ENCODE measurements around the gene SLC4A4. TPM values are rescaled to one million over a fixed set of nuclear protein-coding genes. Genes with fewer than 3 reads are reported as not detected.

Gene SLC4A4
- polyA plus RNA-seq, 1 donor = 11.2 TPM

DNA sequence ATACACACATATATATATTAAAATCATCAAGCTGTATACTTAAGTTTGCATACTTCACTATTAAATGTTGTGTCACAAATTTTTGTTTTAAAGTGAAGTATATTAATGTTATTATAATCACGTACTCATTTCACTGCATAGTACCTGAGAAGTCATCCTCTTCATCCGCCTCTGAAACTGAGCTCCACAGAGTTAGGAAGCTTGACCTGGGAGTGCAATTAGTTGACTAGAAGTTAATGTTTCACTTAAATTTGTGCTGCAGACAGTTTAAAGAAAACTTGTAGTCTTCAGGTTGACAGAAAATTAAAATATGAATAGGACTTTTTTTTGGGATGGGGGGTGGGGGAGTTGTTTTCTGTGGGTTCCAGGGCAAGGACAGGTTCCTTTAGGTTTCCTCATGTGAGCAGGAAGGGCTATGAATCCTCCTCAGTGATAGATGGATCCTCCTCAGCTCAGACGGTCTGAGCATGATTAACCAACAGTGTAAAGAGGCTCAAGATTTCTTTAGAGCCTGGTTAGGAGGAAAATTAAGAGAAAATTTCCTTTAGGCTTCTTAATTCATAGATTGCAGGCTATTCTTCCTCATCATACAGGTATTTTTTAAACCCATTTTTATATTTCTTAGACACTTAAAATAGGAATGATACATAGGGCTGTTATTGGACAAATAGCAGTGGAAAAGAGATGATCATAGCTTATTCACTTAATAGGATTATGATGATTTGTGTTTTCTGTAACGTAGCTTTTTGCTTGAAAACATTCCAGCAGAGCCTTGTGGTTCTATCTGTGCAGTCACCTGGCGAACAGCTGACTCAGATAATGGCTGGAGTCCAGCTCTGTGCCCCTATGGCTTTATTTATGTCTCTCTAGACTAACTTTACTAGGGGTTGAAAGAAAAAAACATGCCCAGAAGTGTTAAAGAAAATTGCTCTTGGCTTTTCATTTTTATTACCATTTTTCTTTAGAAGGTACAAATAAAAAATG lies 102.7 kb downstream of the SLC4A4 start:
- Histone ChIP-seq H3K27ac (ENCODE audit: low read length) (peak overlapping the region; percentile 83), H3K4me1 (ENCODE audit: control insufficient read depth, insufficient read depth, low read length) (peaks cover 25% of the 10 kb centered on the region), H3K9me3 (ENCODE audit: control insufficient read depth, low read depth, low read length) (no peaks in the 10 kb centered on the region), H3K27me3 (ENCODE audit: control insufficient read depth, insufficient read depth, low read length) (no peaks in the 10 kb centered on the region), H3K36me3 (ENCODE audit: control insufficient read depth, insufficient read depth, low read length) (no peaks in the 10 kb centered on the region), H3K4me3 (ENCODE audit: low read length) (no peak overlapping the region)
- peak; percentile 50 to 76 for DNase-seq
- WGBS (ENCODE audit: insufficient coverage, low lambda C conversion rate) = no CpG with 5 or more reads among the region's 5 CpGs

- 90% methylated on average over 2 of the region's 3 CpGs for WGBS (ENCODE audit: insufficient coverage, low lambda C conversion rate)
- DNase-seq = no peak
- H3K9me3 ChIP-seq (ENCODE audit: control insufficient read depth, low read depth, low read length) = no peaks in the 10 kb centered on the region
Observed at GRCh38 chr4:71442336-71442735, 103.5 kb downstream of the SLC4A4 start.

GRCh38 chr4:71444395-71444794 lies 105.6 kb downstream of the SLC4A4 start:
- Histone ChIP-seq H3K36me3 (ENCODE audit: control insufficient read depth, insufficient read depth, low read length) (no peaks in the 10 kb centered on the region), H3K9me3 (ENCODE audit: control insufficient read depth, low read depth, low read length) (no peaks in the 10 kb centered on the region), H3K4me3 (ENCODE audit: low read length) (no peak overlapping the region), H3K4me1 (ENCODE audit: control insufficient read depth, insufficient read depth, low read length) (peaks cover 29% of the 10 kb centered on the region), H3K27me3 (ENCODE audit: control insufficient read depth, insufficient read depth, low read length) (no peaks in the 10 kb centered on the region), H3K27ac (ENCODE audit: low read length) (no peak overlapping the region)
- DNase-seq = no peak
- WGBS (ENCODE audit: insufficient coverage, low lambda C conversion rate) = 80% methylated on average over 1 of the region's 2 CpGs

More at GRCh38 chr4:71442336-71442735, 103.5 kb downstream of the SLC4A4 start:
- H3K27me3 ChIP-seq (ENCODE audit: control insufficient read depth, insufficient read depth, low read length) = no peaks in the 10 kb centered on the region
- no peaks in the 10 kb centered on the region for H3K36me3 ChIP-seq (ENCODE audit: control insufficient read depth, insufficient read depth, low read length)
- H3K4me1 ChIP-seq (ENCODE audit: control insufficient read depth, insufficient read depth, low read length) = peaks cover 26% of the 10 kb centered on the region
- no peak overlapping the region for H3K4me3 ChIP-seq (ENCODE audit: low read length)
- peak overlapping the region; percentile 83 for H3K27ac ChIP-seq (ENCODE audit: low read length)

GRCh38 chr4:71445811-71446210 lies 107.0 kb downstream of the SLC4A4 start:
- DNase-seq = peak in 1 of 2 donors; percentile 44
- H3K27me3 ChIP-seq (ENCODE audit: control insufficient read depth, insufficient read depth, low read length) = no peaks in the 10 kb centered on the region
- no peaks in the 10 kb centered on the region for H3K36me3 ChIP-seq (ENCODE audit: control insufficient read depth, insufficient read depth, low read length)
- H3K4me3 ChIP-seq (ENCODE audit: low read length) = no peak overlapping the region
- no peak overlapping the region for H3K27ac ChIP-seq (ENCODE audit: low read length)
- no CpG with 5 or more reads among the region's 2 CpGs for WGBS (ENCODE audit: insufficient coverage, low lambda C conversion rate)
- no peaks in the 10 kb centered on the region for H3K9me3 ChIP-seq (ENCODE audit: control insufficient read depth, low read depth, low read length)
- H3K4me1 ChIP-seq (ENCODE audit: control insufficient read depth, insufficient read depth, low read length) = peaks cover 26% of the 10 kb centered on the region

- Histone ChIP-seq H3K27ac (ENCODE audit: low read length) (no peak overlapping the region), H3K36me3 (ENCODE audit: control insufficient read depth, insufficient read depth, low read length) (peaks cover 2% of the 10 kb centered on the region), H3K4me1 (ENCODE audit: control insufficient read depth, insufficient read depth, low read length) (peaks cover 23% of the 10 kb centered on the region), H3K4me3 (ENCODE audit: low read length) (no peak overlapping the region), H3K9me3 (ENCODE audit: control insufficient read depth, low read depth, low read length) (no peaks in the 10 kb centered on the region), H3K27me3 (ENCODE audit: control insufficient read depth, insufficient read depth, low read length) (no peaks in the 10 kb centered on the region)
- no peak for DNase-seq
- 80% methylated on average over 2 of the region's 3 CpGs for WGBS (ENCODE audit: insufficient coverage, low lambda C conversion rate)
Observed at GRCh38 chr4:71446479-71447081, 107.8 kb downstream of the SLC4A4 start.

GRCh38 chr4:71449040-71449439 lies 110.2 kb downstream of the SLC4A4 start:
- no peak overlapping the region for H3K27ac ChIP-seq (ENCODE audit: low read length)
- DNase-seq = no peak
- peaks cover 5% of the 10 kb centered on the region for H3K36me3 ChIP-seq (ENCODE audit: control insufficient read depth, insufficient read depth, low read length)
- WGBS (ENCODE audit: insufficient coverage, low lambda C conversion rate) = 67% methylated on average over 1 of the region's 2 CpGs
- no peaks in the 10 kb centered on the region for H3K9me3 ChIP-seq (ENCODE audit: control insufficient read depth, low read depth, low read length)
- H3K4me1 ChIP-seq (ENCODE audit: control insufficient read depth, insufficient read depth, low read length) = peaks cover 11% of the 10 kb centered on the region
- no peak overlapping the region for H3K4me3 ChIP-seq (ENCODE audit: low read length)
- no peaks in the 10 kb centered on the region for H3K27me3 ChIP-seq (ENCODE audit: control insufficient read depth, insufficient read depth, low read length)

GRCh38 chr4:71449878-71450277 lies 111.1 kb downstream of the SLC4A4 start:
- no peak overlapping the region for H3K4me3 ChIP-seq (ENCODE audit: low read length)
- H3K36me3 ChIP-seq (ENCODE audit: control insufficient read depth, insufficient read depth, low read length) = peaks cover 5% of the 10 kb centered on the region
- H3K27ac ChIP-seq (ENCODE audit: low read length) = no peak overlapping the region
- peaks cover 11% of the 10 kb centered on the region for H3K4me1 ChIP-seq (ENCODE audit: control insufficient read depth, insufficient read depth, low read length)
- DNase-seq = no peak
- H3K27me3 ChIP-seq (ENCODE audit: control insufficient read depth, insufficient read depth, low read length) = no peaks in the 10 kb centered on the region
- WGBS (ENCODE audit: insufficient coverage, low lambda C conversion rate) = no CpG with 5 or more reads among the region's 3 CpGs
- no peaks in the 10 kb centered on the region for H3K9me3 ChIP-seq (ENCODE audit: control insufficient read depth, low read depth, low read length)

DNA sequence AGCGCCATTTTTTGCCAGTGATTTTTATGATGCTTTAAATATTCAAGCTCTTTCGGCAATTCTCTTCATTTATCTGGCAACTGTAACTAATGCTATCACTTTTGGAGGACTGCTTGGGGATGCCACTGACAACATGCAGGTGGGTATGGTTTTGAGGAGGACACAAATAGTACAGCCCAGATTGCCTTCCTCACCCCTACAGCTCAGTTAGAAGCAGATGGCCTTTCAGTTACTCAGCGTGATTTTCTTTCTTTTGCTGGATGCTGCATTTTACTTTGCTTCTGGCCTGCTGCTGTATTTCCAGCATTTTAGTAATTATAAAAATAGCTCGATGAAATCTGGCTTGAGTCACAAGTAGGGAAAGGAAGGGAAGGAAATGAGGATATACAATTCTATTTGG lies 114.7 kb downstream of the SLC4A4 start:
- H3K4me1 ChIP-seq (ENCODE audit: control insufficient read depth, insufficient read depth, low read length) = no peaks in the 10 kb centered on the region
- H3K9me3 ChIP-seq (ENCODE audit: control insufficient read depth, low read depth, low read length) = no peaks in the 10 kb centered on the region
- WGBS (ENCODE audit: insufficient coverage, low lambda C conversion rate) = 93% methylated on average over 3 of the region's 4 CpGs
- peaks cover 5% of the 10 kb centered on the region for H3K36me3 ChIP-seq (ENCODE audit: control insufficient read depth, insufficient read depth, low read length)
- no peak overlapping the region for H3K27ac ChIP-seq (ENCODE audit: low read length)
- H3K4me3 ChIP-seq (ENCODE audit: low read length) = no peak overlapping the region
- DNase-seq = no peak
- no peaks in the 10 kb centered on the region for H3K27me3 ChIP-seq (ENCODE audit: control insufficient read depth, insufficient read depth, low read length)

GRCh38 chr4:71456841-71457240 lies 118.0 kb downstream of the SLC4A4 start:
- Histone ChIP-seq H3K36me3 (ENCODE audit: control insufficient read depth, insufficient read depth, low read length) (peaks cover 2% of the 10 kb centered on the region), H3K4me3 (ENCODE audit: low read length) (no peak overlapping the region), H3K9me3 (ENCODE audit: control insufficient read depth, low read depth, low read length) (no peaks in the 10 kb centered on the region), H3K4me1 (ENCODE audit: control insufficient read depth, insufficient read depth, low read length) (no peaks in the 10 kb centered on the region), H3K27me3 (ENCODE audit: control insufficient read depth, insufficient read depth, low read length) (no peaks in the 10 kb centered on the region), H3K27ac (ENCODE audit: low read length) (no peak overlapping the region)
- peak in 1 of 2 donors; percentile 17 for DNase-seq
- WGBS (ENCODE audit: insufficient coverage, low lambda C conversion rate) = no CpG with 5 or more reads among the region's 1 CpG

DNA sequence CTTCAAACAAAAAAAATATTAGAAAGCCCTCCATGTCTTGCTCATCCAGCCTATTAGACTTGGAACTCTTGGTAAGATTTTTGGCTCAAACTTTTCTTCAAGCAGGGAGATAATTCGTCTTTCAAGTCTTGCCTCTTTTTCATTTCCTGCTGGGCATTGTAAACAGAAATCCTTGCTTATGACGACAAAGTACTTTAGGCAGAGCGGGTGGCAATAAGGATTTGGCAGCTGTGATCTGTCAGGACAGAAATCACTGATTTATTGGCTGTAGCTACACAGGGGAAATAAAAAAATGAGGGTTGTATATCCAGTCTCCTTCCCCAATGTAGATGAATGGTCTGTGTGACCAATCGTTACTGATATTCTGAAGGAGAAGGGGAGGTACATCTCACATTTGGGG lies 121.6 kb downstream of the SLC4A4 start:
- H3K9me3 ChIP-seq (ENCODE audit: control insufficient read depth, low read depth, low read length) = no peaks in the 10 kb centered on the region
- no peaks in the 10 kb centered on the region for H3K27me3 ChIP-seq (ENCODE audit: control insufficient read depth, insufficient read depth, low read length)
- H3K36me3 ChIP-seq (ENCODE audit: control insufficient read depth, insufficient read depth, low read length) = no peaks in the 10 kb centered on the region
- H3K4me3 ChIP-seq (ENCODE audit: low read length) = no peak overlapping the region
- H3K27ac ChIP-seq (ENCODE audit: low read length) = no peak overlapping the region
- no peak for DNase-seq
- H3K4me1 ChIP-seq (ENCODE audit: control insufficient read depth, insufficient read depth, low read length) = no peaks in the 10 kb centered on the region
- 60% methylated on average over 1 of the region's 4 CpGs for WGBS (ENCODE audit: insufficient coverage, low lambda C conversion rate)

All from large intestine (tissue), 3 donors.